ENCODE results near the gene RXYLT1. TPM values are rescaled to one million over a fixed set of nuclear protein-coding genes. Genes with fewer than 3 reads are reported as not detected.
A peak's percentile ranks its signal among the peaks of the same experiment; 100 is the strongest.

The RXYLT1 gene
- total RNA-seq, 1 experiment from 2014 or later, result 29.9 TPM

GRCh38 chr12:63843254-63843720, 63.6 kb downstream of the RXYLT1 start:
- DNase-seq (ENCODE audit: low spot score), result no peak

GRCh38 chr12:63843721-63844390, 64.1 kb downstream of the RXYLT1 start:
- DNase-seq (ENCODE audit: low spot score), result peak; percentile 81

- DNase-seq (ENCODE audit: low spot score), result peak; percentile 55
Observed at GRCh38 chr12:63844391-63845341, 65.0 kb downstream of the RXYLT1 start, which contains the start of gene SRGAP1. Gene SRGAP1 (plus strand): TSS chr12:63844700. CDS start chr12:63844817, 117 bp downstream.

- DNase-seq (ENCODE audit: low spot score), result no peak
Observed at GRCh38 chr12:63845726-63846125, 66.0 kb downstream of the RXYLT1 start.

- DNase-seq (ENCODE audit: low spot score), result no peak
Observed at GRCh38 chr12:63846238-63846967, 66.7 kb downstream of the RXYLT1 start.

- DNase-seq (ENCODE audit: low spot score), result no peak
Observed at GRCh38 chr12:63848450-63848849, 68.7 kb downstream of the RXYLT1 start.

- DNase-seq (ENCODE audit: low spot score), result no peak
Observed at GRCh38 chr12:63849106-63849620, 69.5 kb downstream of the RXYLT1 start.

- DNase-seq (ENCODE audit: low spot score), result no peak
Observed at GRCh38 chr12:63849641-63850040, 69.9 kb downstream of the RXYLT1 start.

GRCh38 chr12:63853978-63854377, 74.3 kb downstream of the RXYLT1 start:
- DNase-seq (ENCODE audit: low spot score), result no peak

GRCh38 chr12:63855299-63855698, 75.6 kb downstream of the RXYLT1 start:
- DNase-seq (ENCODE audit: low spot score), result no peak

GRCh38 chr12:63857771-63858670, 78.3 kb downstream of the RXYLT1 start:
- no peak for DNase-seq (ENCODE audit: low spot score)

Other genes with a start within 250 kb of the RXYLT1 start
- gene DPY19L2, start 111.4 kb upstream of the RXYLT1 start, total RNA-seq (2014; rRNA removed; shearing (Covaris generic)), result 2.1 and 18.8 TPM in 2 replicates
- gene SRGAP1, start 64.8 kb downstream of the RXYLT1 start, total RNA-seq (2014; rRNA removed; shearing (Covaris generic)), result 2.3 and 3.3 TPM in 2 replicates